ENCODE data around the gene LY6G5B.
A peak's percentile ranks its signal among the peaks of the same experiment; 100 is the strongest.

Gene LY6G5B

DNA sequence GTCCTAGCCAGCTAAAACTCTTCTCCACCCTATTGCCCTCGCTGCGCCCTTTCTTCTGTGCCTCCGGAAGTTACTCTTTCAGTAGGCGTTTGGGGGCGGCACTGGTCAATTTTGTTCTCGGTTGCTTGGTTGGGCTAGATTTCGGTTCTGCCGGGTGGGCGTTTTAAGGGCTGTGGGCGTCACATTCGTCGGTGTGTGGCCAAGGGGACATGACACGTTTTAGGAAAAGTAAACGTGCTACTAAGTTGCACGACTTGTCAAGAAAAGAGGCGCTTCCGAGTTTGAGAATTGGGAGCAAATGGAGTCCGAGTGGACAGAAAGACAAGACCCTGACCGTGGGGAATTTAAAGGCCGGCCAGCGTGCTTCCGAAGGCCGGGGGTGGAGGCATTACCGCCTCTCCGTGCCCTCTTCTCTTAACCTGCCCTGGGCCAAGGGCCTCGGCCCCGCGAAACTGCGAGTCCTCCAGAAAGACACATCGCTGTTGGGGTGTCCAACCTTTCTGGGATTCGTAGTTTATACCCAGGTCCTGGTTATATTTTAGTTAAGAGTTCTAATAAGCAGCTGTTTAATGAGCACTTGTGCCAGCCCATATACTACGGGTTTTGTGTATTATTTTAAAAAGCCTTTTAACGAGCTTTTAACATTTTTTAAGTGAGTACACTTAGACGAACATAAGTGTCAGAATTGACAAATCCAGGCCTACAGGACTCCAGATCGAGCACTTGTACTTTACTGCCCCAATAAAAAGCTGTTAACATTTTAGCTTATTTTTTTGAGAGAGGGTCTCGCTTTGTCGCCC is 16.7 kb upstream of the LY6G5B start:
- Histone ChIP-seq H3K4me3 (replicated peaks; ENCODE audit: low read depth, low read length) (peak overlapping the region; percentile 81), H3K36me3 (ENCODE audit: control insufficient read depth, insufficient read depth, low read length) (peaks cover 13% of the 10 kb centered on the region), H3K27me3 (replicated peaks; ENCODE audit: control insufficient read depth, insufficient read depth, low read length) (no peaks in the 10 kb centered on the region)
- no peak for DNase-seq (ENCODE audit: extremely low read depth, insufficient read length)
- TF ChIP-seq, protein P1, sequence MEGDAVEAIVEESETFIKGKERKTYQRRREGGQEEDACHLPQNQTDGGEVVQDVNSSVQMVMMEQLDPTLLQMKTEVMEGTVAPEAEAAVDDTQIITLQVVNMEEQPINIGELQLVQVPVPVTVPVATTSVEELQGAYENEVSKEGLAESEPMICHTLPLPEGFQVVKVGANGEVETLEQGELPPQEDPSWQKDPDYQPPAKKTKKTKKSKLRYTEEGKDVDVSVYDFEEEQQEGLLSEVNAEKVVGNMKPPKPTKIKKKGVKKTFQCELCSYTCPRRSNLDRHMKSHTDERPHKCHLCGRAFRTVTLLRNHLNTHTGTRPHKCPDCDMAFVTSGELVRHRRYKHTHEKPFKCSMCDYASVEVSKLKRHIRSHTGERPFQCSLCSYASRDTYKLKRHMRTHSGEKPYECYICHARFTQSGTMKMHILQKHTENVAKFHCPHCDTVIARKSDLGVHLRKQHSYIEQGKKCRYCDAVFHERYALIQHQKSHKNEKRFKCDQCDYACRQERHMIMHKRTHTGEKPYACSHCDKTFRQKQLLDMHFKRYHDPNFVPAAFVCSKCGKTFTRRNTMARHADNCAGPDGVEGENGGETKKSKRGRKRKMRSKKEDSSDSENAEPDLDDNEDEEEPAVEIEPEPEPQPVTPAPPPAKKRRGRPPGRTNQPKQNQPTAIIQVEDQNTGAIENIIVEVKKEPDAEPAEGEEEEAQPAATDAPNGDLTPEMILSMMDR (IDR thresholded peaks at IDR 0.05; ENCODE audit: insufficient read depth, low read length, poor library complexity, severe bottlenecking) = peak; percentile 26

DNA sequence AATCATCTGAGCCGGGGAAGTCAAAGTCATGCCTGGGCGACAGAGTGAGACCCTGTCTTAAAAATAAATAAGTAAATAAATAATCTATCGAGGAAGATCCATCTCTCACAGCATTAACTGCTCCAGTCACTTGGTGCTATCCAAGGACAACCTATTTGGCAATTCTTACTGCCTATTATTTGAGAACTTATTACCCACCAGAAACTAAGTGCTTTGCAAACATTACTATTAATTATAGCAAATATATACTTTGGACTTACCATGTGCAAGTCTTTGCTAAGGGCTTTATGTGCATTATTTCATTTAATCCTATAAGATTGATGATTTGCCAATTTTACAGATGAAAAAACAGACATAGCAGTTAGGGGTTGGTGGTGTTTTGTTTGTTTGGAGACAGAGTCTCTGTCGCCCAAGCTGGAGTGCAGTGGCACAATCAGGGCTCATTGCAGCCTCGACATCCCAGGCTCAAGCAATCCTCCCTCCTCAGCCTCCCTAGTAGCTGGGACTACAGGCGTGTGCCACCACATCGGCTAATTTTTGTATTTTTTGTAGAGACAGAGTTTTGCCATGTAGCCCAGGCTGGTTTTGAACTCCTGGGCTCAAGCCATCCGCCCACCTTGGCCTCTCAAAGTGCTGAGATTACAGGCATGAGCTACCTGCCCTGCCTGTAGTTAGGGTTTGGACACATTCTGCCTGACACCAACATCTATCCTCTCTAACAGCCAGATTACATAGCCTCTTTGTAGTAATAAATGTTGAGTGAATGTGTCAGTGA is 15.0 kb upstream of the LY6G5B start:
- no peaks in the 10 kb centered on the region for H3K27me3 ChIP-seq (replicated peaks; ENCODE audit: control insufficient read depth, insufficient read depth, low read length)
- H3K36me3 ChIP-seq (ENCODE audit: control insufficient read depth, insufficient read depth, low read length) = peaks cover 7% of the 10 kb centered on the region
- H3K4me3 ChIP-seq (replicated peaks; ENCODE audit: low read depth, low read length) = no peak overlapping the region
- TF ChIP-seq, protein P1 (IDR thresholded peaks at IDR 0.05; ENCODE audit: insufficient read depth, low read length, poor library complexity, severe bottlenecking) = no peak
- DNase-seq (ENCODE audit: extremely low read depth, insufficient read length) = no peak

DNA sequence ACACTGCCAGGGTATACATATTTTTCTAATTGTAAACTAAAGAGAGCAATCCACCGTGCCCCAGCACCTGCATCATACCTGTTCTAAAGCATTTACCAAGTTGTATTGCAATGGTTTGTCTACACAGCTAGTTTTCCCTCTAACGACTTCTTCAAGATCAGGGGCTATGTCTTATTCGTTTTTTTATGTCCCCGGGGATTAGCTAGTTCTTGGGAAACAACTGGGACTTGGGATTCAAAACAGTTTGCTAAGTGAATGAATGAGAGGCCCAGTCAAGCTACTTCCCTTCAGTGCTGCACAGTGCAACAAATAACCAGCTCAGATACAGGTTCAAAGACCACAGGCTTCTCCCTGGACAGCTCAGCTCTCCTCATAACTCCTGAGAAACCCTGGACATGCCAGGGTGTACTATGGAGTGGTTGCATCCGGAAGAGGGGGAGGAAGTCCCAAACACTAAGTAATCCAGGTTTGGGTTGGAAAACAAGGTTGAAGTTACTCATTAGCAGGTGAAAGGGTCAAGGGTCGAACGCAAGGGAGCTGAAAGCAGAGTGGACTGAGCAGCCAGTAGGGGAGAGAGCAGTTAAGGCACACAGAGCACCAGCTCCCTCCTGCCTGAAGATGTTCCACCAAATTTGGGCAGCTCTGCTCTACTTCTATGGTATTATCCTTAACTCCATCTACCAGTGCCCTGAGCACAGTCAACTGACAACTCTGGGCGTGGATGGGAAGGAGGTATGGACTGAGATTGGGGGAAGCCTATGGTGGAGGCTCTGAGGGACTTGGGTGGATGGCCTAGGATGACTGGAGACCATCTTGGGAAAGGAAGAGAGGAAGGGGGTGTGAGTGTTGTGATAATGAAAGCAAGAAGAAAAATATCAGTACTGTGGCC is 14.2 kb upstream of the LY6G5B start, which contains the start of gene APOM:
APOM (plus strand) TSS at position 546 of the 889 bp plus-strand sequence; CDS start at position 619, 73 bp downstream.
- Histone ChIP-seq H3K4me3 (replicated peaks; ENCODE audit: low read depth, low read length) (no peak within 1 kb of the TSS), H3K27me3 (replicated peaks; ENCODE audit: control insufficient read depth, insufficient read depth, low read length) (no peaks in the 10 kb centered on the region), H3K36me3 (ENCODE audit: control insufficient read depth, insufficient read depth, low read length) (peaks cover 7% of the 10 kb centered on the region)
- TF ChIP-seq, protein P1 (IDR thresholded peaks at IDR 0.05; ENCODE audit: insufficient read depth, low read length, poor library complexity, severe bottlenecking) = no peak
- DNase-seq (ENCODE audit: extremely low read depth, insufficient read length) = no peak

DNA sequence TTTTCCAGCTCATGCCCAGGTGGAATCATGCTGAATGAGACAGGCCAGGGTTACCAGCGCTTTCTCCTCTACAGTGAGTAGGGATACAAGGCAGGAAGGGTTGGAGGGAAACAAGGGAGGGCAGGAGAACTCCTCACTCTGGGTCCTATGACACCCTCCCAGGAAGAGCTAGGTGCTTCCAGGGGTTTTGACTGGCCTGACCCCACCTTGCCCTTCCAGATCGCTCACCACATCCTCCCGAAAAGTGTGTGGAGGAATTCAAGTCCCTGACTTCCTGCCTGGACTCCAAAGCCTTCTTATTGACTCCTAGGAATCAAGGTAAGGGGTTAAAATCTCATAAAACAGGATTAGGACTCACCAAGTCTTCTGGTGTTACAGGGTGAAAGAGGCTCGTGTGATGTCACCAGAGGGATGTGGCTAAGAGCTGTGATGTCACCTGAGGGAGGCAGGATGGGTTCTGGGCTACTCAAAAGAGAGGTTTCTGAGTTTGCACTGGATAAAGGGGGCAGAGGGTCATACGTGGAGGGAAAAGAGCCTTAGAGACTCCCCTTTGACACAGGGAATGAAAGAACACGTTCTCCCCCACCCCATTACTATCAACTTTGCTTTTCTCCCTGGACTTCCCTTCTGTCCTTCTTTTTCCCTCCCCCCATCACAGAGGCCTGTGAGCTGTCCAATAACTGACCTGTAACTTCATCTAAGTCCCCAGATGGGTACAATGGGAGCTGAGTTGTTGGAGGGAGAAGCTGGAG is 12.2 kb upstream of the LY6G5B start:
- Histone ChIP-seq H3K27me3 (replicated peaks; ENCODE audit: control insufficient read depth, insufficient read depth, low read length) (no peaks in the 10 kb centered on the region), H3K36me3 (ENCODE audit: control insufficient read depth, insufficient read depth, low read length) (peaks cover 11% of the 10 kb centered on the region), H3K4me3 (replicated peaks; ENCODE audit: low read depth, low read length) (no peak overlapping the region)
- DNase-seq (ENCODE audit: extremely low read depth, insufficient read length) = no peak
- TF ChIP-seq, protein P1 (IDR thresholded peaks at IDR 0.05; ENCODE audit: insufficient read depth, low read length, poor library complexity, severe bottlenecking) = no peak

DNA sequence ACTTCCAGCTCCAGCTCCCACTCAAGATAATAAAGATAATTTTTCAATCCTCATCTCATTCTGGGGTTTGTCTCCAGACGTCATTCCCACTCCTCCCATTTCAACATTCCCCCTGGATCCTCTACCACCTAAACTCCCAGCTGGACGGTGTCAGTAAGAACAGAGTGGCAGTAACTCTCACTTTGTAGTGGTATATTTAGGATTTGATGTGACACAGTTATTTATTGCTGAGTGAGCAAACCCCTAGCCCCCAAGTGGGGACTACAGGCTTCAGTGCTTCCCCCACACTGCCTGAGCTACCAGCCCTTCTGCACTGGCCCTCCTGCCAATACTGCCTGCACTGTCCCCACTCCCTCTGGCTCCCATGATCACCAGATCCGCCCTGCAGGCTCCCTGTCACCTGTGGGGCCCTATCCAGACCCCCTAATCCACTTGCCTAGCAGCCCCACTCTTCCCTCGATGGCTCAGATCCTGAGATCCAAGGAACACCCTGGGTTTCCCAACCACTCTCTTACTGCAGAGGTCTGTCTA is 11.6 kb upstream of the LY6G5B start:
- no peak for DNase-seq (ENCODE audit: extremely low read depth, insufficient read length)
- Histone ChIP-seq H3K27me3 (replicated peaks; ENCODE audit: control insufficient read depth, insufficient read depth, low read length) (no peaks in the 10 kb centered on the region), H3K4me3 (replicated peaks; ENCODE audit: low read depth, low read length) (peak overlapping the region; percentile 11), H3K36me3 (ENCODE audit: control insufficient read depth, insufficient read depth, low read length) (peaks cover 11% of the 10 kb centered on the region)
- TF ChIP-seq, protein P1 (IDR thresholded peaks at IDR 0.05; ENCODE audit: insufficient read depth, low read length, poor library complexity, severe bottlenecking) = no peak
